ENCODE results near the gene ULBP3.
"Not testable (repeated sequence)": the region's sequence is repeated elsewhere in the genome, so short reads cannot be mapped to it uniquely, and the experiment has no call there.

ULBP3 gene

DNA sequence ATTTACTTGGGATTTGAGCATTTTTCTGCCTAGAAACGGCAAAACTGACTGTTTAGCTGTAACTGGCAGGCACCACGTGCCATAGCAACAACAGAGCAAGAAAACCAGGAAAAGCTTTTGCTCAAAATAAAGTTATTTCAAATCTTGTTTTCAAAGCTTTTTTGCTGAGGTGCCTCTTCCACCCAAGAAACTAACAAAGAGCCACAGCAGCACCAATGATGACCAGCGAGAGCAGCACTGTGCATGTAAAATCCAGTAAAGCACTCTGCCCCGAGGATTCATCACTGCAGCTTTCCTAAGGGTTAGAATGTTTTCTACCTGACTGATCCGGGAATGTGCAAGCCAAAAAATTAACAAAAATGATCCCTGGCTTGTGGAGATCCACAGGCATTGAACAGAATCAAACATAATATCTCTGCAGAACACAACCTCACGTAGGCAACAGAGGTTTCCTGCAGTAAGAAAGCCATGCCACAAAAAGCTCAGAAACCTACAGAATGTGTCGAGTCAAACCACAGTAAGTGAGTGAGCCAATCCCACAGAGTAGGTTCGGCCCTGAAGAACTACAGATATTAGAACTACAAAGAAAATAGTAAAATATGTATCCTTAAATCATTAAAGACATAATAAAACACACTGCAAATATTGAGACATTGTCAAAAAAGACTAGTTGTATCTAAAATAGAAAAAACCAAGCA is 7.4 kb upstream of the ULBP3 start:
- no peak for DNase-seq (ENCODE audit: low read depth)

DNA sequence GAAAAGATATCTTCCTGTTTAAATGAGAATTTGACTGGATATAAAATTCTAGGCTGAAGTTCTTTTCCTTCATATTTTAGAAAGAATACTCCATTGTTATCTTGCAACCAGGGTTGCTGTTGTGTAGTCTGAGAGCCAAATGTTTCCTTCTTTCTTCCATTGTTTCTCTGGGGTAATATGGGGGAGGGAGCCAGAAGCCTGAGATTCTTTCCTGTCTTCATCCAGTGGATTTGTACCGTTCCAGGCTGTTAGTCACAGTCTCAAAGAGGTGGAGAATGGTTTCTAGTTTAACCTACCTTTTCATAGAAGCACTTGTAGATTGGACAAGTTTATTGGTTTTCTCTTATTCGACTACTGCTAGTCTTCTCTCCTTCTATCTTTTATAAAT is 6.1 kb upstream of the ULBP3 start:
- no peak for DNase-seq (ENCODE audit: low read depth)

DNA sequence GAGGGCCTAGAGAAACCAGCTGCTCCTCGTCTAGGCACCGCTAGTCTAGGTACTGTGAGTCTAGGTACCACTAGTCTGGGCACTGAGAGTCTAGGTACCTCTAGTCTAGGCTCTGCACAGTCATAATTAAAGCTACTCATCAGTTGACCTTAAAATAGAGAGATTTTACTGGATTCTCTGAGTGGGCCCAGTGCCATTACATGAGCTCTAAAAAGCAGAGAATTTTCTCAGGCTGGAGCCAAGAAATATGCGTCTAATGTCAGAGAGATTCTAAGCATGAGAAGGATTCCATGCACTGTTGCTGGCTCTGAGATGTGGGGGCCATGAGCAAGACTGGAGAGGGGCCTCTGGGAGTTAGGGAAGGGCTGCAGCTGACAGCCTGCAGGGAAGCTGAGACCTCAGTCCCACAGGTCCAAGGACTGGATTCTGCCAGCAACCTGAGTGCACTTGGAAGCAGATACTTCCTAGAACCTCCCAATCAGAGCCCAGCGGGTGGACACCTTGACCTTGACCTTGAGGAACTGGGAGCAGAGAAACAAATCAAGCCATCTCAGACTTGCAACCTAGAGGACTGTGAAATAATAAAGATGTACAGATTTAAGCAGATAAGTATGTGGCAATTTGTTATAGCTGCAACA is 5.6 kb upstream of the ULBP3 start:
- not testable (repeated sequence) for DNase-seq (ENCODE audit: low read depth)

DNA sequence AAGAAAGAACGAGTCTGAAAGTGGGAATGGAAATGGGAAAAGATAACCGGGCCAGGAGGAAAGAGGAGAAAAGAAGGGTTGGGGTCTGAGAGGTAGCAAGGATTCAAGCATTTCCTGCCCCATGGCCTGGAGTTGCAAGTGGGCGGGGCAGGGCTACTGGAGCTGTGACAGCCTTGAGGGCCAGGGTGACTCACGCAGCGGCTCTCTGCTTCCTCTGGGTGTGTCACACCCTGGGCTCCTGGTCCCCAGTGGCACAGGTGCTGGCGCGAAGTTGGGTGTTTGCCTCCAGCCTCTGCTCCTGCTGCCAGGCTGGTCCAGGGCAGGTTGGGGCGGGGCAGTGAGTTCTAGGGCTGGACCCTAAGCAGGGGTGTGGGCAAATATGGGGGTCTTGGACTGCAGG is 3.3 kb upstream of the ULBP3 start:
- no peak for DNase-seq (ENCODE audit: low read depth)

DNA sequence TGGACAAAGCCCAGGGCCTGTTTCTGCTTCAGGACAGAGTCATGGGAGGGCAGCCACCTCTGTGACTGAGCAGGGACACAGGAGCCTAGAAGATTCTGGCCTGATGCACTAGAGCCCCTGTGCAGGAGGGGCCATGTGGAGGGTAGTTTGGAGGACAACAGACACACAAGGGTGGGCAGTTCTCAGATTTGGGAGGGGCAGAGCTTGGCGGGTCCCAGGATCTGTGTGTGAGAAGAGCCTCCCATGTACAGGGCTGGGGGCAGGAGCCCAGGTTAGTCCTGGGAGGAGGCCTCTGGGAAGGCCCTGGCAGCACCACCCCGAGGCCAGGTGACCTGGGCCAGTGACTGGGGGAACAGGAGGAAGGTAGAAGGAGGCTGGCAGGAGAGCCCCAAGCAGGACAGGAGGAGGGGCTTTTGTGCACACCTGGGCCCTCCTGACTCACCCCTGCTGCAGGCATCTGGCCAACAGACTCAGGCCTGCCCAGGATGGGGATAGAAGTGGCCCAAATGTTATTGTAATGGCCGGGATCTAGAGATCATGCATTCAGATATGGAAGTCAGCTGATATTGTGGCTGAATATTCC is 1.4 kb upstream of the ULBP3 start:
- no peak for DNase-seq (ENCODE audit: low read depth)

DNA sequence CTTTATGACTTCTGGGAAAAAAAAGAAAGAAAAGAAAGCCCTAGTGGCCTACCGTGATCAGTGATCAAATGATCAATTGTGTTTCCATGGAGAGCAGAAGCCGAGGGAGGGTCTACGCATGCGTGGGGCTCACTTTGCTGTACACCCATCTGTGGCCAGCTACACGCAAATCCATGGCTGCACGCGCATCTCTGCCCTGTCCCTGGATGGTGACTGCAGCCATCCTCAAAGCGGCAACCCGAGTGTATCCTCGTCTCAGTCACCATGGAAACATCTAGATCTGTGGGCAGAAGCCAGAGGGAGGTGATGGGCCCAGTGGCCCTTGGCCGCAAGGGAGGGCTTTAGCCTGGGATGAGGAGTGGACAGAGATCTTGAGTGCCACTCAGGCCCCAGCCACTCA is 785 bp upstream of the ULBP3 start:
- no peak for DNase-seq (ENCODE audit: low read depth)

DNA sequence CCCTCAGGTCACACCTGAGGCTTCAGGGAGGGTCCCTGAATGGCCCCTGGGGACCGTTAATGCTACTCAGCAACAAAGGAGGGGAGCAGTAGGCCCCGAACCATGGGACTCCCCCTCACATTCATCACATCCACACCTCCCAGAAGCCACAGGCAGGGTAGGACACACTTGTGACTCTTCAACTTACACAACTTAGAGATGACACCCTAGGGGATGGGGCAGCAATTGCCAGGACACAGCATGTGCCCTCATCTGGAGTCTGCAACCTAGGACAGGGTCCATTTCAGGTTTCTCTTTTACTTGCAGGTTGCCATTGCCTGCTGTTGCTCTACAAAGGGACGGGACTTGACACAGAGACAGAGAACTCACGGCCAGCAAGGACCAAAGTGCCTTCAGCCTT is 770 bp downstream of the ULBP3 start:
- no peak for DNase-seq (ENCODE audit: low read depth)

DNA sequence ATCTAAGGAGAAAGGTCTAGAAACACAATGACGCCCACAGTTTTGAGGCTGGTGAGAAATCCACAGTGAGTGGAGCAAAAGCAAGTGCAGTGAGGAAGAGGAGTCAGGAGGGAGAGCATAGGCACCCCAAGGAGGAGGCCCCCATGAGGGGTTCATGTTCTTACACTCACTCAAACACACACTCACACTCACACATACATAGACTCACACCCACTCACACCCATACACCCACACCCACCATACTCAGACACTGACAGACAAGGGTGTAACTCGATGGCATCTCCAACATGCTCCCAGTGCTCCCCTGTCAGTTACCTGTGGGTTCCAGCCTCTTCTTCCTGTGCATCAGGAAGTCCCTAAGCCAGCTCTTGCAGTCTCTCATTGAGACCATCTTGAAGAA is 3.8 kb downstream of the ULBP3 start:
- no peak for DNase-seq (ENCODE audit: low read depth)

DNA sequence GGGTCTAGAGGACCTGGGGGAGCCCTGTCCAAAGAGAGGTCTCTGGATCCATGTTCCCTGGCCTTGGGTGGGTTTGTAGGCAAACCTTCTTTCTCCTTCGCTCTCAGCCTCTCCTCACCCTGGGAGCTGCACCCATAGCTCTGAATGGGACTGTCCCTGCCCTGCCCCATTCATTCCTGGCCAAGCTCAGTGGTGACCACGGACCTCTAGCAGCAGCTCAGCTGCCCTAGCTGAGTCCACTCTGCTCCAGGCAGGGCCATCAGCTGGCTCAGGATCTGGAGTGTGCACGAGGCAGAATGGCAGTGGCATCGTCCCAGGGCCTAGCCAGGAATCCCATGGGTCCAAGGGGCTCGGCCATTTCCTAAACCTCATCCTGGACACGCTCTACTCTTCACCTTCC is 5.3 kb downstream of the ULBP3 start:
- no peak for DNase-seq (ENCODE audit: low read depth)

DNA sequence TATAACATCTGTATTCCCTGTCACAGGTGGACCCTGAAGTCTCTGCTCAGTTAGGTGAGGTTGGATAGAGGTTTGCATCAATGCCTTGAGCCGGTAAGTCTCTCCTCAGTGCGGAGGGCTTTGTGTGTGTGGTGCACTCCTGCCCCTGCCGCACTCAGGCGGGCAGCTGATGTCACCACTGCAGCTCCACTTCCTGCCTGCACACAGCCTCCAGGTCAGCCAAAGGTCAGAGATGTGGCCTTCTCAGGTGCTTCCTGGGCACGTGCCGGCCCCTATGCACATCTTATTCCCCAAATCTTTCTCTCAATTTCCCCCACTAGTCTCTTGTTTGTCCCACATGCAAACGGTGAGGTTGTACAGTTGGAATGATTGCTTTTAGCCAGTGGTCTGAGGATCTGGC is 8.9 kb downstream of the ULBP3 start:
- DNase-seq (ENCODE audit: low read depth), result not testable (repeated sequence)

DNA sequence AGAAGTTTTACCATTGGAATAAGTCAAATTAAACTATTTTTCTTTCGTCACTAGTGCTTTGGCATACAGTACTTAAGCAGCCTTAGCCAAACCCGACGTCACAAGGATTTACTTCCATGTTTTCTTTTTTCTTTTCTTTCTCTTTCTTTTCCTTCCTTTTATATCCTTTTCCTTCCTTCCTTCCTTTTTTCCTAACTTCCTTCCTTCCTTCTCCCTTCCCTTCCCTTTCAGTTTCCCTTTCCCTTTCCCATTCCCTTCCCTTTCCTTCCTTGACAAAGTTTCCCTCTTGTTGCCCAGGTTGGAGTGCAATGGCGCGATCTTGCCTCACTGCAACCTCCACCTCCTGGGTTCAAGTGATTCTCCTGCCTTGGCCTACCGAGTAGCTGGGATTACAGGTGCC is 9.9 kb downstream of the ULBP3 start:
- no peak for DNase-seq (ENCODE audit: low read depth)

DNA sequence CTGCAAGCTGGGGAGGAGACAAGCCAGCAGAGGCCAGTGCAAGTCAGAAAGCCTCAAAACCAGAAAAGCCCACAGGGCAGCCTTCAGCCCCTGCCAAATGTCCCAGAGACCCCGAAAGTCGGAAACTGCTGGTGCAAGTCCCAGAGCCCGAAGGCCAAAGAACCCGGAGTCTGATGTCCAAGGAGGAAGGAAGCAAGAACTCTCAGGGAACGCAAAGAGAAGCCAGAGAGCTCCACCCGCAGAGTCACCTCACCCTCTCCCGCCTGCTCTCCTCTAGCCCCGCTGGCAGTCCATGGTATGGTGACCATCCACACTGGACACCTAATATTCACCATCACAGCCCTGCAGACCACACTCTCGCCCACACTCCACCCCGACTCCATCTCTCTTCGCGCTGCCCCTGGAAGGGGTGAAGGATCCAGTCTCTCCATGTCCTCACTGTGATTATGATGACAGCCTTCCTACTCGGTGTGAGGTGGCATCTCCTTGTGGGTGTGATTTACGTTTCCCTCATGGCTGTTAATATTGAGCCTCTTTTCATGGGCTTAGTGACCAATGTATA is 10.6 kb downstream of the ULBP3 start:
- DNase-seq (ENCODE audit: low read depth), result no peak

DNA sequence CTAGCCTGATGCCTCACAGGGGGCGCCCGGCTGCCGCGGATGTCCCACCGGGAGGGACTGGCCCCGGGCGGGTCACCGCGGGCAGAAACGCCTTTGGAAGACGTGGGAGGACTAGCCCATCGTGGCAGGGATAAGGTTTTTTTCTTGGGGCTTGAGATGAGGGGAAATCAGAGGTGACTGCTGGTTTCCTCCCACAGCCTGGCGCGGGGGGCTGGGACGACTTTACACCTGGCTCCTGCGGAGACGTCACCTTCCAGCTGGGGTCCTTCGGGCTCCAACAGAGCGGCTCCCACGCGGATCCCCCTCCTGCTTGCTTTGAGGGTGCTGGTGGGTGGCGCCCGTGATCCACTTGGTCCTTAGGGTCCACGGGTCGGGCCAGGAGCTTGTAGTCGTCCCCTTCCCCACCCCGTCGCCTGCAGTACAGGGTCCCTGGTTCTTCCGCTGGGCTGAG is 11.4 kb downstream of the ULBP3 start:
- no peak for DNase-seq (ENCODE audit: low read depth)

DNA sequence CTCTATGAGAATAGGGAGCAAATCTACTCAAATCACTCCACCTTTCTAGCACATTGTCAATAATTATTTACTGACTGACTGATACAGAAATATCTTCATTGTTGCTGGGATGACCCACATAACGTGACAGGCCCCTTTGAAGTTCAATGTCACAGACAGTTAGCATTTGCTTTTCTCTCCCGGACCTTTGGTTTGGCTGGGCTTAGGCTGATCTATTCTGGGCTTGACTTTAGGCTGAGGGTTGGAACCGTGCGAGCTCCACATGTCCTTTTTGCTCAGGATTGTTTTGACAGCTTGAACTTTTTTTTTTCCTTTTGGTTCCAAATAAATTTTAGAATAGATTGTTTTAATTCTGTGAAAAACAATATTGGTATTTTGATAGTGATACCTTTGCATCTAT is 12.0 kb downstream of the ULBP3 start:
- DNase-seq (ENCODE audit: low read depth), result no peak

DNA sequence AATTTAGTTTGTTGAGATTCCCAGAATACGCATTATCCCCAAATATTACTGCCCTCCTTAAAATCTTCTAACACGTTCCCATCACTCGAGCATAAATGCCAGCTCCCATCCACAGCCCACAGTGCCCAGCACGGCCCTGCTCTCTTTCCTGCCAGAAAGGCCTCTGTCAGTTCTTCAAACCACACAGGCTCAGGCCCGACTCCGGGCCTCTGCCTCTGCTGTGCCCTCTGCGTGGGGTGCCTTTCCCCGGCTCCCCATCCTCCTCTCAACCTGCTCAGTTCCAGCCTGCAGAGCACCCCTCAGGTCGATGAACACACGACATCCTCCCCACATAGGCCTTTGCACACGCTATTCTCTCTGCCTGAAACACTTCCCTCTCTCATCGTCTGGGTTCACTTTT is 12.8 kb downstream of the ULBP3 start:
- DNase-seq (ENCODE audit: low read depth), result no peak

DNA sequence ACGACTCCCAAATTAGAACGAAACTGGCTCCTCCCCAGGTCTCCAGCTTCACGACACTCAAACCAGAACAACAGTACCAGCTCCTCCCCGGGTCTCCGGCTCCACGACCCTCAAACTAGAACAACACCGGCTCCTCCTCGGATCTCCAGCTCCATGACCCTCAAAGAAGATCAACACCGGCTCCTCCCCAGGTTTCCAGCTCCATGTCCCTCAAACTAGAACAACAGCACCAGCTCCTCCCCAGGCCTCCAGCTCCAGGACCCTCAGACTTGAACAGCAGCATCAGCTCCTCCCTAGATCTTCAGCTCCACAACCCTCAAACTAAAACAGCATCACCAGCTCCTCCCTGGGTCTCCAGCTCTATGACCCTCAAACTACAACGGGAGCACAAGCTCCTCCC is 13.8 kb downstream of the ULBP3 start:
- DNase-seq (ENCODE audit: low read depth), result no peak

DNA sequence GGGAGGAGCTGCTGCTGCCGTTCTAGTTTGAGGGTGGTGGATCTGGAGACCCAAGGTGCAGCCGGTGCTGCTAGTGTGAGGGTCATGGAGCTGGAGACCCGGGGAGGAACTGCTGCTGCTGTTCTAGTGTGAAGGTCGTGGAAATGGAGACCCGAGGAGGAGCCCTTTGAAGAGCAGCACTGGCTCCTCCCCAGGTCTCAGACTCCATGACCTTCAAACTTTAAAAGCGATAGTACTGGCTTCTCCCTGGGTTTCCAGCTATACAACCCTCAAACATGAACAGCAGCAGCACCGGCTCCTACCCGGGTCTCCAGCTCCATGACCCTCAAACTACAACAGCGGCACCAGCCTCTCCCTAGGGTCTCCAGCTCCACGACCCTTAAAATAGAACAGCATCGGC is 15.5 kb downstream of the ULBP3 start:
- DNase-seq (ENCODE audit: low read depth), result no peak

DNA sequence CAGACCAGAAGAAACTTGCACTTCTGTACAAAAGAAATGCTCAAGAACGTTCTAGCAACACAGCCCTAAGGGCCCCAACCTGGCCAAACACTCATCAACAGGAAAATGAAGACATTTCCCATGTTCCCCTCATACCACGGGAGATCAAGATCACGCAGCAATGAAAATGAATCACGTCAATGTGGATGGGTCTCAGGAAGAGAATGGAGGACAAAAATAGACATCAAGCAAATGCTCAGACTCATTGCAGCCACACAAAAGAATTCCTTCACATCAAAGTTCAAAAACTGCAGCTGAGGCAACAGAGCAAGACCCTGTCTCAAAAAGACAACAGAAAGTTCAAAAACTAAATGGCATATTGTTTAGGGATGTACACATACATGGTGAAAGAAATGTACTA is 18.1 kb downstream of the ULBP3 start:
- no peak for DNase-seq (ENCODE audit: low read depth)

DNA sequence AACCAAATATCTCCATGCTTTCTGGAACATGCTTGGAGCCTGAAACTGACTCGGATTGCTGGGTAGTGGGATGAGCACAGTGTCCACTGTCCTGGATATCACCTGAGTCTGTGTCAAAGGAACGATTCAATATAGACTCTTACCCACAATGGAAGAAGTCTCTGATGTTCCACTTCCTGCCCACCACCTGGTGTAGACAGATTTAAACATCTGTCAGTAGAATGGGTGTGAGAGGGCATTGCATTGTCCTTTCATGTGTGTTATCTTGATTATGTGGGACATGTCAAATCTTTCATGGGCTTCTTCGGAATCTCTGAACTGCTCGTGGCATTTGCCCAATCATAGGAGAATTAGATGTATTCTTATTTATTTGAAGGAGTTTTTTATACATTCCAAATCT is 20.8 kb downstream of the ULBP3 start:
- DNase-seq (ENCODE audit: low read depth), result no peak

DNA sequence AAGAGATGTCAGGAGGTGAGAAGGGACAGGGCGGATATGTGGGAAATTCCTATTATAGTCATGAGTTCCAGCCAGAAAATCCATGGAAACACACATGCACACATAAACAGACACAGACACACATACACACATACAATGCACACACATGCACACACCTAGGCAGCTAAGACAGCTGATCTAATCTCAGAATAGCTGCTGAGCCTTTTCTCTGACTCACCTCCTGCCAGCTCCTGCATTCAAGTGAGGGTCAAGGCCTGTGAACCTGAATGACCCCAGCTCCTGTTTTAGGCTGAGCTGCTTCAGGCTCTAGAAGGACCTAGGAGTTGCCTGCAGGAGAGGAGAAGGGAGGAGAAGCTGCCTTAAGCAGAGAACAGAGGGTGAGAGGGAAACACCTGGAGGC is 22.0 kb downstream of the ULBP3 start:
- no peak for DNase-seq (ENCODE audit: low read depth)

DNA sequence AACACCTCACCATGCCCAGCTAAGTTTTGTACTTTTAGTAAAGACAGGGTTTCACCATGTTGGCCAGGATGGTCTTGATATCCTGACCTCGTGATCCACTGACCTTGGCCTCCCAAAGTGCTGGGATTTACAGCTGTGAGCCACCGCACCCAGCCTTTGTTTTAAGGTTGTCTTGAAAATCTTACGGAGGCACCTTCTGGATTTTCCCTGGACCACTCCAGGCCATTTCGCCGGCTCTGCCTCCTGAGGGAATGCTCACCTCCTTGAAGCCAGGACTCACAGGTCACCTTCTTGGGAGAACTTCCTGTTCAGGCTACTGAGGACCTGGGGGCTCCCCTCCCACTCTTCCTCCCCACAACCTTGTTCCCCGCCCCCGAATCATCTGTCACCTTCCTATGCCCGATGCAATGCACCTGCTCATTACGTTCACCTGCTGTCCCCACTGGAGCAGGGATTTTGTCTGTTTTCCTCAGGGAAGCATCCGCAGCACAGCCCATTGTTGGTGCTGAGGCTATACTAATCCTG is 24.2 kb downstream of the ULBP3 start:
- no peak for DNase-seq (ENCODE audit: low read depth)

DNA sequence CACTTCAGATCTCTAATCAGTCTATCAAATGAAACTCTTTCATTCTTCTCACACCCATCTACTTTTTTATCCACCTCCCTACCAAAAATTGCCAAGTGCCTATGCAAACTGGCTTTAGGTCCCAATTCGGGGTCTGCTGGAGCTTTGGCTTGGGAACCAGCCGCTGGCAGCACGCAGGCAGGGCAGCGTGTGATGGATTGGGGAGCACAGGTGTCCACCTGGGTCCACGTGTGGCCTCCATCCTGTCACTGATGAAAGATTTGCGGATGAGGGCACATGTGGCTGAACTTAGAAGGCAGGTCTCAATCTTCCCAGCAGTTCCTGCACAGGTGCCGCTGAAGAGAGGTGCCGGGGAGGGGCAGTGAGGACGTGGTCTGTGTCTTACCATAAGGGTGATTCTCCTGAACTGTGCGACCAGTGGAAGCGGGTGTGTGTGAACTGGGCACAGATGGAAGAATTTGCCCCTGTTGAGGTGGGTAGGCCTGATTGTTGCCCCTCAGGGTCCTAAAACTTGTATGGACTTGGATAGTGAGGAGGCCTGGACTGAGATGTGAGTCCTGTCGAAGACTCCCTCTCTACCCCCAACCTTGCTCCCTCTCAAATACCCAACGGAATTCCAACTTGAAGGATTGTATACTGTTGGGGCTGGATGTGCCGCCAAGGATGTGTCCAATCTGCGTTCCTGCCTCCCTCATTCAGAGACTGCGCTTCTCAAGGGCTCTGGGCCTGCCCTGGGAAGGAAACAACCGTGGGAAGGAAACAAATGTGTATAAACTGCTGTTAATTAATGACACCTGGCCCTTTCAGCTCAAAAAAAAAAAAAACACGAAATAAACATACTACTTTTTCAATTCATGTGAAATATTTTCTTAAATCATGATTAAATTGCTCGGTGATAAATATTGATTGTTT is 25.2 kb downstream of the ULBP3 start:
- no peak for DNase-seq (ENCODE audit: low read depth)

Data from fibroblast of gingiva (primary cell).